Endothelial cell of umbilical vein (primary cell): ENCODE measurements around the gene PSPN. TPM values are rescaled to one million over a fixed set of nuclear protein-coding genes. Genes with fewer than 3 reads are reported as not detected.

Source experiments
- BruUV-seq: library from RNA; stranded (reverse); fragments of 400-500 nt; replicated peaks from 2 replicates; lab custom pipeline; 2021; lab: Mats Ljungman, UMichigan
- CTCF ChIA-PET: fragments of 300-600, 350-600 bp; sonication (Branson Sonifier 250); formaldehyde crosslinking; loops from one replicate; lab custom pipeline; 2021; ENCODE audit warnings: antibody characterized with exemption, inconsistent platforms; lab: Charles Lee
- POLR2A ChIA-PET: fragments of 300-600, 350-600 bp; sonication (Branson Sonifier 250); formaldehyde crosslinking; loops from one replicate; lab custom pipeline; 2021; ENCODE audit warnings: antibody characterized with exemption, inconsistent platforms; lab: Charles Lee
- DNase-seq: peaks from one replicate; pipeline ENCODE4 v3.0.0-alpha.2; 2011; ENCODE audit warnings: low read depth, low spot score
- FAIRE-seq: peaks from 2 replicates; lab custom pipeline; 2011; peaks lifted over from hg19 to GRCh38; lab: Jason Lieb, UNC
- H2AFZ ChIP-seq: 2 replicates; pipeline ENCODE4 v1.6.0; 2012; ENCODE audit warnings: low read depth, low read length, control low read depth, inconsistent platforms
- H3K27ac ChIP-seq: 2 replicates; pipeline ENCODE4 v1.5.1; 2011; ENCODE audit warnings: low read depth, mild to moderate bottlenecking, control low read depth, low read length, moderate library complexity; ENCODE audit not compliant: insufficient read depth
- H3K27me3 ChIP-seq, 2 experiments: 2 replicates each; pipeline versions ENCODE4 v1.6.0 to v1.6.1; 2011; ENCODE audit warnings: low read length in 2 of 2, mixed read lengths in 1 of 2; ENCODE audit not compliant: control insufficient read depth in 2 of 2, insufficient read depth in 2 of 2
- H3K36me3 ChIP-seq, 2 experiments: 2 replicates in 1 of 2; 3 replicates in 1 of 2; pipeline ENCODE4 v1.5.1; 2011; ENCODE audit warnings: low read length in 2 of 2, mild to moderate bottlenecking in 1 of 2, moderate library complexity in 1 of 2; ENCODE audit not compliant: control insufficient read depth in 2 of 2, insufficient read depth in 2 of 2; ENCODE audit errors: extremely low read depth in 1 of 2
- H3K4me1 ChIP-seq: 3 replicates; pipeline ENCODE4 v1.5.1; 2011; ENCODE audit warnings: mild to moderate bottlenecking, low read length; ENCODE audit not compliant: control insufficient read depth, insufficient read depth; ENCODE audit errors: extremely low read depth
- H3K4me2 ChIP-seq: 2 replicates; pipeline ENCODE4 v1.6.1; 2011; ENCODE audit warnings: low read length, control low read depth, mixed read lengths; ENCODE audit not compliant: insufficient read depth
- H3K4me3 ChIP-seq, 3 experiments: fragments of 200-600 bp in 1 of 3; sonication (generic), shearing (Covaris generic) in 1 of 3; replicated peaks in 1 of 3; 2 replicates each; pipeline ENCODE4 v1.5.1; 2011 to 2016; ENCODE audit warnings: control low read depth in 3 of 3, low read length in 3 of 3, mild to moderate bottlenecking in 2 of 3, inconsistent platforms in 1 of 3, low read depth in 1 of 3, moderate library complexity in 1 of 3; ENCODE audit not compliant: insufficient read depth in 1 of 3
- H3K79me2 ChIP-seq: 2 replicates; pipeline ENCODE4 v1.6.0; 2012; ENCODE audit warnings: low read length, inconsistent platforms; ENCODE audit not compliant: control insufficient read depth, insufficient read depth
- H3K9ac ChIP-seq: replicated peaks from 2 replicates; pipeline ENCODE3; 2011; ENCODE audit warnings: low read length, control low read depth; ENCODE audit not compliant: insufficient read depth; ENCODE audit errors: extremely low read depth
- H3K9me1 ChIP-seq: replicated peaks from 3 replicates; pipeline ENCODE4 v1.6.0; 2011; ENCODE audit warnings: mild to moderate bottlenecking, low read length; ENCODE audit not compliant: control insufficient read depth, insufficient read depth; ENCODE audit errors: extremely low read depth
- H3K9me3 ChIP-seq: replicated peaks from 2 replicates; pipeline ENCODE4 v1.5.1; 2012; ENCODE audit warnings: low read length, inconsistent platforms; ENCODE audit not compliant: control insufficient read depth, insufficient read depth
- H4K20me1 ChIP-seq: replicated peaks from 2 replicates; pipeline ENCODE3; 2011; ENCODE audit warnings: mild to moderate bottlenecking, low read length; ENCODE audit not compliant: control insufficient read depth, insufficient read depth; ENCODE audit errors: extremely low read depth
- CTCF ChIP-seq, 2 donors: IDR thresholded peaks; 1 replicate in 1 of 2; 2 replicates in 1 of 2; pipeline ENCODE4 v1.5.1; 2011; ENCODE audit warnings: low read length in 2 of 2, mild to moderate bottlenecking in 2 of 2, moderate library complexity in 2 of 2, control low read depth in 1 of 2, inconsistent platforms in 1 of 2, low read depth in 1 of 2; ENCODE audit not compliant: insufficient read depth in 1 of 2; ENCODE audit errors: extremely low read depth in 1 of 2
- EZH2 ChIP-seq: IDR thresholded peaks from 2 replicates; pipeline ENCODE4 v1.6.1; 2012; ENCODE audit warnings: borderline replicate concordance, low read depth, mild to moderate bottlenecking, moderate library complexity, low read length, inconsistent platforms; ENCODE audit not compliant: severe bottlenecking
- FOS ChIP-seq: IDR thresholded peaks from 2 replicates; pipeline ENCODE4 v1.6.1; 2011; ENCODE audit warnings: mild to moderate bottlenecking, low read length, moderate library complexity, borderline replicate concordance; ENCODE audit not compliant: insufficient read depth
- GATA2 ChIP-seq: IDR thresholded peaks from 2 replicates; pipeline ENCODE4 v1.7.0; 2011; ENCODE audit warnings: low read depth, mild to moderate bottlenecking, moderate library complexity, mixed read lengths, low read length; ENCODE audit not compliant: insufficient read length, insufficient read depth
- JUN ChIP-seq: IDR thresholded peaks from 2 replicates; pipeline ENCODE4 v1.6.1; 2011; ENCODE audit warnings: borderline replicate concordance, low read depth; ENCODE audit not compliant: insufficient read length, insufficient read depth
- MAX ChIP-seq: IDR thresholded peaks from 2 replicates; pipeline ENCODE4 v1.6.1; 2011; ENCODE audit not compliant: insufficient read depth, insufficient read length
- MYC ChIP-seq: IDR thresholded peaks from one replicate; pipeline ENCODE4 v1.6.1; 2011; ENCODE audit warnings: mild to moderate bottlenecking, low read depth, low read length
- POLR2A ChIP-seq: IDR thresholded peaks from 2 replicates; pipeline ENCODE4 v1.6.1; 2012; ENCODE audit warnings: low read depth, mild to moderate bottlenecking, control low read depth, low read length
- POLR2AphosphoS5 ChIP-seq: IDR thresholded peaks from 2 replicates; pipeline ENCODE4 v1.6.1; 2012; ENCODE audit warnings: low read depth, mild to moderate bottlenecking, control low read depth, low read length, moderate library complexity; ENCODE audit not compliant: insufficient read depth
- dilution Hi-C: fragments of 300-500 bp; cut with MboI; formaldehyde crosslinking; loops from one replicate; pipeline ENCODE4 v1.15.0; 2019; ENCODE audit warnings: low sequenced_read_pairs; ENCODE audit not compliant: extremely low pct_ligation_motif_present
- intact Hi-C: fragments of 100-400 bp; cut with micrococcal nuclease; formaldehyde crosslinking; loops from one replicate; pipeline ENCODE4 v1.10.0; 2022
- polyA plus RNA-seq, 4 experiments: library from polyadenylated mRNA; depleted of rRNA in 3 of 4; stranded (reverse) in 3 of 4; unstranded in 1 of 4; fragments of >200 nt; gene quantifications; 2 replicates each; pipeline versions ENCODE4 v1.2.1 to v1.2.3, GENCODE V29; 2011 to 2012; ENCODE audit warnings: missing spikeins in 1 of 4
- total RNA-seq: library from RNA; stranded (reverse); gene quantifications from 2 replicates; pipeline ENCODE4 v1.2.3, GENCODE V29; 2021

Gene PSPN
- total and polyA plus RNA-seq, 2 donors (not counting 3 experiments of a cell fraction or from before 2014, with no cell fraction given) = 0.84 to 1.0 TPM

DNA sequence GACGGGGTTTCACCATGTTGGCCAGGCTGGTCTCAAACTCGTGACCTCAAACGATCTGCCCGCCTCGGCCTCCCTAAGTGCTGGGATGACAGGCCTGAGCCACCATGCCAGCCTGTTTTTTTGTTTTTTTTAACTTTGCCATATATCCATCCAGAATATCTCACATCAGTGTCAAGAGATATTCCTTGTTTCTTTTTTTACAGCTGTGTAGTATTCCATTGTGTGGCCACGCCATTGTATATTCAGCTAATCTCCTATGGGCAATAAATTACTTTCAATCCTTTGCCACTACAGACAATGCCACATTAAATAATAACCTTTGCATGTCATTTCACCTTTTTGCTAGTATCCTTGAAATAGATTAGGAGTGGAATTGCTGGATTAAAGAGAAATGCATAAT, 33.6 kb upstream of the PSPN start:
- Histone ChIP-seq H3K27ac (no peak overlapping the region), H3K27me3 (no peaks in the 10 kb centered on the region), H3K4me3 (no peak overlapping the region), H3K9me1 (no peaks in the 10 kb centered on the region), H3K79me2 (no peaks in the 10 kb centered on the region), H3K36me3 (peaks cover 3 to 5% of the 10 kb centered on the region in 2 experiments), H4K20me1 (no peaks in the 10 kb centered on the region), H3K4me1 (no peaks in the 10 kb centered on the region), H3K9me3 (no peaks in the 10 kb centered on the region), H3K4me2 (no peak overlapping the region), H2AFZ (no peak overlapping the region), H3K9ac (no peak overlapping the region)
- dilution Hi-C loops = no loop called here
- TF ChIP-seq FOS (no peak), GATA2 (no peak), CTCF (IDR thresholded peaks at IDR 0.05; ENCODE audit: extremely low read depth in 1 of 2, insufficient read depth in 1 of 2, low read depth in 1 of 2, low read length in 2 of 2) (no peak), POLR2A (no peak), MYC (no peak), JUN (no peak), EZH2 (no peak), POLR2AphosphoS5 (no peak), MAX (no peak)
- CTCF ChIA-PET = interaction anchor here (1.0 kb wide), 1 partner anchor 283 kb away, joined by 3 read pairs; no protein-coding TSS in a partner anchor
- POLR2A ChIA-PET = no interaction called here
- no TSS peak for BruUV-seq
- FAIRE-seq (no peak), DNase-seq (no peak)
- intact Hi-C loops = no loop called here
